HG03139 (cell line): Measurements from ENCODE around the gene RBM38.

ENCODE experiments used
- ATAC-seq: cut with Tn5 transposase; IDR thresholded peaks from one replicate; pipeline ENCODE4 v1.9.1; 2021; ENCODE audit not compliant: unreplicated experiment

The RBM38 gene

GRCh38 chr20:57374931-57375651 is 16.1 kb upstream of the RBM38 start:
- no peak for ATAC-seq

GRCh38 chr20:57375652-57376230 is 15.5 kb upstream of the RBM38 start:
- no peak for ATAC-seq

- no peak for ATAC-seq
These were observed 13.8 kb upstream of the RBM38 start for GRCh38 chr20:57377350-57377749.

- ATAC-seq, result no peak
These were observed 13.1 kb upstream of the RBM38 start for GRCh38 chr20:57378107-57378506.

- ATAC-seq, result no peak
These were observed 12.4 kb upstream of the RBM38 start for GRCh38 chr20:57378646-57379262.

GRCh38 chr20:57379263-57379647 is 11.9 kb upstream of the RBM38 start:
- no peak for ATAC-seq

GRCh38 chr20:57380081-57380750 is 11.0 kb upstream of the RBM38 start:
- ATAC-seq, result no peak

- no peak for ATAC-seq
These were observed 9.3 kb upstream of the RBM38 start for GRCh38 chr20:57381596-57382503.

GRCh38 chr20:57382516-57382915 is 8.7 kb upstream of the RBM38 start:
- no peak for ATAC-seq

- no peak for ATAC-seq
These were observed 7.5 kb upstream of the RBM38 start for GRCh38 chr20:57383447-57384347.

- no peak for ATAC-seq
These were observed 6.7 kb upstream of the RBM38 start for GRCh38 chr20:57384486-57384885.

GRCh38 chr20:57384953-57385761 is 6.0 kb upstream of the RBM38 start:
- no peak for ATAC-seq

GRCh38 chr20:57385940-57386339 is 5.3 kb upstream of the RBM38 start:
- ATAC-seq, result no peak

GRCh38 chr20:57386762-57387161 is 4.4 kb upstream of the RBM38 start:
- no peak for ATAC-seq

- ATAC-seq, result no peak
These were observed 3.7 kb upstream of the RBM38 start for GRCh38 chr20:57387463-57387862.

GRCh38 chr20:57387945-57388371 is 3.2 kb upstream of the RBM38 start:
- no peak for ATAC-seq

GRCh38 chr20:57388953-57389694 is 2.1 kb upstream of the RBM38 start:
- no peak for ATAC-seq
